Left colon (tissue), 2 donors: Measurements from ENCODE around the gene POFUT2. TPM values are rescaled to one million over a fixed set of nuclear protein-coding genes. Genes with fewer than 3 reads are reported as not detected.

Experiments used
- ATAC-seq: fragments of 200-7000 bp; cut with Tn5 transposase; one replicate; pipeline ENCODE4 v1.9.1; 2020; ENCODE audit warnings: mild to moderate bottlenecking, moderate library complexity
- DNase-seq, 2 donors: peaks; one replicate each; pipeline ENCODE4 v3.0.0-alpha.2; 2020
- intact Hi-C, 2 donors: fragments of 100-400 bp; cut with DNase I in 1 of 2; cut with micrococcal nuclease in 1 of 2; formaldehyde crosslinking; loops; one replicate each; pipeline versions ENCODE4 v1.11.2 to v1.14.0; 2022; cut with DNase I, micrococcal nuclease
- total RNA-seq, 2 donors: library from RNA; stranded (reverse); fragmentation: NEBNext Ultra II Directional; extraction: Animal tissue kit (Norgen Biotek cat#: 25700); gene quantifications; one replicate each; pipeline ENCODE4 v1.2.1, GENCODE V29; 2021
- donor health status: DM: no; HTN: no; CAD: no.
- donor health status: DM: yes; HTN: yes; CAD: no.

The POFUT2 gene
- total RNA-seq, 2 donors from 2014 or later, result 21.7 to 26.1 TPM

DNA sequence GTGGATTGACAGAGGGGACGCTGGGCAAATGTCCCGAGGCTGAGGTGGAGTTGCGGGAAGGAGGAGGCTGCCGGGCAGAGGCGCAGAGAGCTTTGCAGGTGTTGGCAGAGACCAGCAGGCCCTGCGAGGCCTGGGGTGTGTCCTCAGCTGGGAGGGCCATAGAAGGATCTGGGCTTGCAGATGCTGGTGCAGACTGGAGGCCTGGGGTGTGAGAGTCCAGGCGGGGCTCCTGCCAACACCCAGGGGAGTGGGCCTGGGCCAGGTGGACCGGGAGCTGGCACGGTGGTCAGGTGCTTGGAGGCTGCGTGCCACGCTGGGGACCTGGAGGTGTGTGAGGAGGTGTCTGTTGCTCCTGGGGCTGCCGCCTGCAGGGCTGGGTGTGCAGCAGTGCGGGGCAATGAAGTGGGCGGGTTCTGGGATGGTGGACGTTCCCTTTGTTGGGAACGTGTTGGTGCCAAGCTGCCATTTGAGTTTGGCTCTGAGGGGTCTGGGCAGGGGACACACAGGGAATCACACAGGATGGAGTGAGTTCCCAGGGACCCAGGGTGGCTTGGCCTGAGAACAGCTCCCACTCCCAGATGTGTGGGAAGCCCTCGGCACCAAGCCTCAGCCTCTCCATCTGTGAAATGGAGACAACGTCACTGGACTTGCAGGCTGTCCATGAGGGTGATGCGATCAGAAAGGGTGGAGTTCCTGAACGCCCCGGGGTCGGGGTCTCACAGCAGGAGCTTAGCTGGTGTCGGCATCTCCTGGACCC is 39.9 kb upstream of the POFUT2 start:
- DNase-seq, result peak in 1 of 2 donors; percentile 27
- ATAC-seq, result peak; percentile 42
- intact Hi-C loops, result no loop called here

DNA sequence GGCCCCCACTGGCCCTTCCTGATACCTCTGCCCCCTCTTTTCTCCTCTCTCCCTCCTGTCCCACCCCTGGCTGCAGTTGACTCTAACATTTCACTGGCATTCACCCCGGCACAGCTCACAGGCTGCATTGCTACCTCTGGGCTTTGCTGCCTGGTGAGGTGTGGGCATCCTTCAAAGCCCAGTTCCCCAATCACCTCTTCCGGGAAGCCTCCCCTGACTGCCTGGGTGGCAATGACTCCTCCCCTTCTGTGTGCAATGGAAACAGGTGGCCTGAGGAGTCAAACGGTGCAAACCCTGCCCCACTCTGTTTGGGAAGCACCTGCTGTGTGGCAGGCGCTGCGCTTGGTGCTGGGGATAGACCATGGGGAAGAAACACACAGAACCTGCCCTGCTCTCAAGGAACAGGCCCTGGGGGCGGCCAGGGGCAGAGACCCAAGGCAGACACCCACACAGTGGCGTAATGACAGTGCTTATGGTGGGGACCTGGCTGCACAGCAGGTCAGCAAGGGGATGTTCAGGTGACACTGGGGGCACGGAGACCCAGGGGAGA is 39.3 kb upstream of the POFUT2 start:
- ATAC-seq (no peak), DNase-seq (no peak)
- intact Hi-C loops, result no loop called here

DNA sequence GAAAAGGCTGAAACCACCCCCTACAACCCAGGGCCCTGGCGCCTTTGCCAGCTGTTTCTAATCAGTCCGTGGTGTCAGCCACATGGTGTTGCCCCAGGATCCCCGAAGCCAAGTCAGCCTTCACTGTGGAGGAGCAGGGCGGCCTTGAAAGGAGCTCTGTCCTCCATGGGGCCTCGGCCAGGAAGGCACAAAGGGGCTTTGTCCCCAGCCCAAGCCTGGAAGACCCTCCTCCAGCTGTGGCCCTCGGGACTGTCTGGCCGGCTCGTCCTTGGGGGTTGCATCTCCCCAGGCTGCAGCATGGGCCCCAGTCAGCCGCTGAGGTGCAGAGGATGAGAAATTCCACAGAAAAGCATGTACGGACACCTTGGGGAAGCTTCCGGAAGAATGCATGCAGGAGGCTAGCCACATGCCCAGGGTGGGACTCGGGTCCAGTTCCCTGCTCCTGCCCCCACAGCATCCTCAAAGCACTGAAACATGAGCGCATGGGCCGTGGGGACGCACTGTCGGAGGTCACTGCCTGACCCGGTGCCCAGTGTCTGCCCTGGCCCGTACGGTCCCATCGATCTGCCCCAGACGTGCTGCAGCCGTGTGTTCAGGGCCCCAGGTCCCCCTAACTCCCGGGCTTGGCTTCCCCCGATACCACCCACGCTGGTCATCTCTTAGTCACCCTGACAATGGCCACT is 38.6 kb upstream of the POFUT2 start:
- DNase-seq, result peak in 1 of 2 donors; percentile 23
- intact Hi-C loops, result no loop called here
- ATAC-seq, result no peak

DNA sequence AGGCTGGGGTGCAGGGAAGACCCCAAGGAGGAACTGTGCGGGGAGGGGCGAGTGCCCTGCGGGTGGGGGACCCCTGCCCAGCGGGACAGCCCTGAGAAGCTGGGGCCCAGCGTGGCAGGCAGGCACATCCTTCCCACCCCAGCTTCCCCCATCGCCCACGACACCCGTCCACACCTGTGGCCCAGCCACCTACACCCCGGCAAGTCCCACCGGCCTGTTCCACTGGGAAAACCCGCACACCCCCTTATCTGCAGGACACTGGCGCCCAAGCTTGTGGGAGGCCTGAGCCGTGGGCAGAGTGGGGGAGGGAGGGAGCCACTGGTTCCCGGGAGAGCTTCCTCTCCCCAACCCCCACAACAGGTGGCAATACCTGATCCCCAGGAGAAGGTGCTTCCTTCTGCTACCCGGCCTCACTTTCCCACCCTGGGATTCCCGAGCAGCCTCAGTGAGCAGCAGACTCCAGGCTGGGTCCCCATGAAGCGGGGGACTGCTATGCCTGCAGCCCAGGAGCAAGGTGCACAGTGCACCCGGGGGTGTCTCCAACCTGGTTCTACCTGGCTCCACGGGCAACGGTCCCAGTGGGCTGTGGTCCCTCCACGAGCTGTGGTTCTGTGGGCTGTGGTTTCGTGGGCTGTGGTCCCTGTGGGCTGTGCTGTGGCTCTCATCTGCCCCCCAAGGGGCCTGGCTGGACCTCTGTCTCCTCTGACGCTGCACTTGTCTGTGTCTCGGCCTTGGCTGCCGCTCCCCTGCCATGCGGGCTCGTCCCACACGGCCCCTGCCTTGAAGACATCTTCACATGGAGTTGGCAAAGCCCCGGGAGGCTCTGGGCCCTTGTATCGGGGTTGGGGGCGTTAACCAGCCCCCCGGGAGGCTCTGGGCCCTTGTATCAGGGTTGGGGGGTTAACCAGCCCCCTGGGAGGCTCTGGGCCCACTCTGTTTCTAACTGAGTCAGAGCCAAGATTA is 37.8 kb upstream of the POFUT2 start:
- intact Hi-C loops, result no loop called here
- DNase-seq, result peak in 1 of 2 donors; percentile 18
- ATAC-seq, result no peak

DNA sequence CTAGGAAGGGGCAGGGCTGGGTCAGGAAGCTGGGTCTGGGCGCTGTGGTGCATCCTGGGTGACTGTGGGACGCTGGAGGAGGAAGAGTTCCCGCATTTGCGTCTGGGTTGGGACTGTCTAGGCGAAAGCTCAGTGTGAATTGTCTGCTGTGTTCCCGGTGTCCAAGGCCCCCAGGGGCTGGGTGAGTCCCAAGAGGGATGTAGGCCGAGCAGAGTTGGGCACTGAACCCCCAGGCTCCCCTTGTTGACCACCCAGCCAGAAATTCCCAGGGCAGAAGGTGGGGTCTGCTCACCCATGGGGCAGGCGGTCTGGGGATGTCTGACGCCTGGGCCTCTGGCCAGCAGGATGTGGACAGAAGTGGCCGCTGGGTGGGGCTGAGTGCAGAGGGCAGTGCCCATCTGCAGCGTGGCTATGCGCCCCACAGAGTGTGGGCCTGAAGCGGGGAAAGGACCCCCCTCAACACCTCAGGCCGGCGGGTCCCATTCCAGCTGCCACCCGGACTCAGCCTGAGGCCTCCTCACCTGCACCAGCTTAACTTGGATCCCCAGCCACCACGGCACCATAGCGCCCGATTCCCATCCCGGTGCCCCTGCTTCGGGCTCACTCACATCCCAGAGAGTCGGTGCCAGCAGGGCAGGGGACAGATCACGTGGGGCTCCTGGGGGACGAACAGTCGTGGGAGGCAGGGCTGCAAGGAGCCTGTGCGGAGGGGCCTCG is 37.0 kb upstream of the POFUT2 start:
- DNase-seq, result peak in 1 of 2 donors; percentile 21
- ATAC-seq, result no peak
- intact Hi-C loops, result no loop called here

DNA sequence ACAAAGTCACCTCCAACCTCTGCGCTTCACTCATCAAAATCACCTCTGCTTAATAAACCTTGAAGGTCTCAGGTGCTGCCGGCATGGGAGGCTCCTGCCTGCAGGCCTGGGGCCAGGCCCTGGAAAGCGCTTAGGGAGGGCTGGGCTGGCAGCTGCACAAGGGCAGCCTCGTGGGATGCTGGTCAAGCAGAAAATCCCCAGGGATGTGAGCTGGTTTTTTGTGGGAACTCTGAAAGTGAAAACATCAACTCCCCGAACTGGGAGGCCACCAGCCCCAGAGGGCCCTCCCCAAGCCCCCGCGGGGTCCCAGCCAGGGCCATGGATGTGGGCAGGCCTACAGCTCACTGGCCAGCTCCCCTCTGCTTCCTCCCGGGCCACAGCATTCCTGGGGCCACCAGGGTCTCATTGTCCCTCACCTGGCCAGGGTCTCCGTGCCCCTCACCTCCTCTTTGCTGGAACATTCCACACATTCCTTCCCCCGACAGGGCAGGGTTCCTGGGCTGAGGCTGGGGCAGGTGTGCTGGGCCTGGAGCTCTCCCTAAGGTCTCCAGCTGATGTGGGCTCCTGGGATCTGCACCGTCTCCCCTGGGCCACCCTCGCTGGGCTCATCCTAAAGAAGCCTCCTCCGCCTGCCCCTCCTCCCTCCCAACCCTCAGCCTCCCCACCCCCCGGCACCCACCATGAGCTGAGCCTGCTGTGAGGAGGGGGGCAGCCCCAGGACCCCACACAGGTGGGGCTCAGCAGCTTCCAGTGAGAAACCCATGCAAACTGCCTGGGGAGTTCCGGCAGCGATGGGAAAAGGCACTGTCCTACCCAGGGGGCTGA is 36.0 kb upstream of the POFUT2 start:
- DNase-seq (peak in 1 of 2 donors; percentile 17), ATAC-seq (no peak)
- intact Hi-C loops, result no loop called here

DNA sequence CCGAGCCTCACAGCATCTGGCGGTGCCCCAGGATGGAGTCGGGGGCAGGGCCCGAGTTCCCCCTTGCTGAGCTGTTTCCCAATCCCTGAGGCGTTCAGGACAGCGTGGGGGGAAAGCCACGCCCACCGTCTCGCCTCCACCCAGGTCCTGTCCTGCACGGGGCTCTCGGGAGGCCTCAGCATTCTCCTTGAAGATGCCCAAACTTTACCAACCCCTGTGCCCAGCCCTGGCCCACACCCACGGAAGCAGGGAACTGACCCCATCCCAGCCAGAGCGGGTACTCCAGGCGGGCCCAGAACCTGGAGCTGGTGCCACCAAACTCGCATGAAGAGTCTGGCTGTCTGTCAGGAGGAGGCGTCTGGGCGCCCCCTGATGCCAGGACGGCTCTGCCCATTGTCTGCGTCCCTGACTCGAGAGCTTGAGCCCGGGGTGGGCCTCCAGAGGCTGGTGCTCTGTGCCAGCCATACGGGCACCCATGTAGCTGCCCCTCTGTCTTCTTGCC is 35.3 kb upstream of the POFUT2 start:
- ATAC-seq (no peak), DNase-seq (peak in 1 of 2 donors; percentile 8)
- intact Hi-C loops, result no loop called here

DNA sequence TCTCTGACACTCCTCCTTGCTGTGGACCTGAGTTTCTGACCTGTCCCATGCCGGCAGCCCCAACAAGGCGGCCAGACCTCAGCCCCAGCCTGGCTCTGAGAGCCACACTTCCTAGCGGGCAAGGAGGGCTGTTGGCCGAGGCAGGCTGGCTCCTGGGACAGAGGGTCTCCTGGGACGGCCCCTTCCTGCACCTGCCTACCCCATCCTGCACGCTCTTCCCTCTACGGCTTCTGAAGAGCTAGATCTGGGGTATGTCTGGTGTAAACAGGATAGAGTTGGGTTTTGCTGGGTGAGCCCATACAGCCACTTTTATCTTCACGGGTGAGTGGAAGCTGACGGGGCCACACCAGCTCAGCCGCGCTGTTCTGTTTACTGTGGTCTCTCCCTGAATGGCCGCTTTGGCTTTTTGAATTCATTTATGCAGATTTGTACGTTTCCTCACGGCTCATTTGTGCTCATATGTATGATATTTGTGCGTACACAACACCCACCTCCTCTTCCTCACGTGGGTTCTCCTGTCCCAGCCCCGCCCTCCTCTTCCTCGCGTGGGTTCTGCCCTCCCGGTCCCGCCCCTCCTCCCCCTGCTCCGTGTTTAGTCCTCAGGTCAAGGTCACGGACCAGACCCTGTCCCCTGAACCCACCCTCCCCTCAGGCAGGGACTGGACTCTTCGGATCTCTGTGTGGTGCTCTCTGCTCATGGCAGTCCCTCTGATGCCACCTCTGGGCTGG is 34.7 kb upstream of the POFUT2 start:
- intact Hi-C loops, result no loop called here
- ATAC-seq (no peak), DNase-seq (peak in 1 of 2 donors; percentile 2)

DNA sequence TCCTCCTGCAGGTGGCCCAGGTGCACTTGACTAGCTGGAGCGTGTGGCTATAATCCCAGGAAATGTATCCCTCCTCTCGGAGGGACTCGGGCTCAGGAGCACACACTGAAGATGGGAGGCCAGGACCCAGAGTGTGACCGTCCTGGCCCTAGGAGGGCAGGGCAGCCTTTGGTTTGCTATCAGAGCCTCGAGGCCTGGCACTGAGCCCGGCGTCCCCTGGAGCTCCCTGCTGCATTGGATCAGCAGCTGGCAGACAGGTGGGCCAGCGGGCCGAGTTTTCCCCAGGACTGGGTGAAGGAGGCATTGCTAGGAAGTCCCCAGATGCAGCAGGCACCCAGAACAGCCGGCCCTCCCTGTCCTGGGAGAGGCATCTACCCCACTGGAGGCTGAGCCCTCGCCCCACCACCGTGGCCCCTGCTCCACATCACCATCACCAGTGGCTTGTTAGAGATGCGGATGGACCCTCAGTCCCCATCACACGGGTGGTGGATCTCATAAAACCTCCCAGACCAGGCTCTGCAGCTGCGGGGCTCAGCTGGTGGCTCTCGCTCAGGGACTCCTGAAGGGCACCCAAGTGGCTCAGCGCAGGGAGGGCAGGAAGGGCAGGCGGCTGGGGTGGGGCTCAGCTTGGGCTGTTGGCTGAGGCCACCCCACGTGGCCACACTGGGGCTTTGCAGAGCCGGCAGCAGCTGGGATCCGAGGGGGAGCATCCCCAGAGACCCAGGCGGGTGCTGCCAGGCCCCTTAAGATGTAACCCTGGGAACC is 32.7 kb upstream of the POFUT2 start:
- ATAC-seq (no peak), DNase-seq (no peak)
- intact Hi-C loops, result no loop called here

DNA sequence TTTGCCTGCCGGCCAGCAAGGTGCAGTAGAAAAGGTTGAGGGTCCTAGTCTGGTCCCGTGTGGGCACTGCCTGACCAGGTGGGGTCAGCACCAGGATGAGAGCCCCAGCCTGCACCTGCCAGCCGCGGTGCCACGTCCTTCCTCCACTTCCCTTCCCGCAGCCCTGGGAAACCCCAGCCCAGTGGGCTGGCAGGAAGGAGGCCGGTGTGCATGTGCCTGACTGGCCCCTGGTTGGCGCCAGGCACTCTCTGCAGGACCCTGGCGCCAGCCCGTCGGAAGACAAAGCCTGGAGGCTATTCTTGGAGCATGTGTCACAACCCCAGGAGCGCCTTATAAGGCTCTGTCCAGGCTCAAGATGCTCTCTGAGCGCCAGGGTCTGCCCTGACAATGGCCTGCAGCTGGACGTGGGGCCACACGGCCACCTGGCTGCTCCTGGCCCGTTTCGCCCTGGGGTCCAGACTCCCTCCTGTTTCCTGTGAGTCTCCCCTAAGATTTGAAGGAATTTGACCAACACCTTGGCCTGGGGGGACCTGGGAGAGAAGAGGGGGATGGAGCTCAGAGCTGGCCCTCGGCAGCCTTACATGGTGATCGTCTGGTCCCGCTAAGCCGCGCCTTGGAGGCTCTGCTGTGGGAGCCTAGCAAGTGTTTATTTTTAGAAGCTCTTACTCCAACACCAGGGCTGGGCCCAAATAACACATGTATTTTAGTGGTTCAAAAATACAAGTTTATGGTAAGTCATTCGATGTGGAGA is 31.9 kb upstream of the POFUT2 start:
- intact Hi-C loops, result no loop called here
- ATAC-seq (no peak), DNase-seq (peak in 1 of 2 donors; percentile 13)

DNA sequence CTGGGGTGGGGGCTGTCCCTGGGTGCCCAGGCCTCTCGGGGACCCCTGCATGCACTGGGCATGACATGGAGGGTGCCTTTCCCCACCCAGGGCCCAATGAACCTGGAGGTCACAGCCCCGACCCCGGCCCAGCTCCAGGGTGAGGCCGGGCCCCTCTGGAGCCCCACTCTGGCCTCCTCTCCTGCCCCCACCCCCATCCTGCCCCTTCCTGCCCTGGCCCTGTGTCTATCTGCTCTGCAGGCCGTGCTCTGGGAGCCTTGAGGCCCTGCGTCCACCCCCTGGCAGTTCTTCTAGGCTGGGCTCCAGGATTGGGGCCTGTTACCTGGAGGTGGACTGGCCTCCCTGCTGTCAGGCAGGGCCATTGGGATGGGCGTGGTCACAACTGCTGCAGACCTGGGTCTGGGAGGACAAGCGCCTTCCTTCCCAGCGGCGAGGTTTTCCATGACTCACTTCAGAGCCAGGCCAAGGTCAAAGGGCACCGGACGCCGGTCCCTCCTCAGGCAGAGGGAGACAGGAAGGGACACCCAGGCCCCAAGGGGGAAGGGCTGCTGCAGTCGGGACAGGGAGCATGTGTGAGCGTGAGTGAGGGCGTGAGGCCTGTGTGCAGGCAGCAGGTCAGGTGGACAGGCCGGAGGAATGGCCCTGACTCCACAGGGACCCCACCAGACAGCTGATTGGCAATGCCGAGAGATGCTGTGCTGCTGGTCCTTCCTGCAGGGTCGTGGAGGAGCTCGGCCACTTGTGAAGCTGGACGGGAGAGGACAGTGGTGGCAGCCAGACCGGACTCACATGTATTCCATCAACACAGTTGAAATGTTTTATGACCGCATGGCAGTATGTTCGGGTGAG is 31.1 kb upstream of the POFUT2 start:
- ATAC-seq (peak; percentile 47), DNase-seq (peak; percentile 22 to 55)
- intact Hi-C loops, result no loop called here

DNA sequence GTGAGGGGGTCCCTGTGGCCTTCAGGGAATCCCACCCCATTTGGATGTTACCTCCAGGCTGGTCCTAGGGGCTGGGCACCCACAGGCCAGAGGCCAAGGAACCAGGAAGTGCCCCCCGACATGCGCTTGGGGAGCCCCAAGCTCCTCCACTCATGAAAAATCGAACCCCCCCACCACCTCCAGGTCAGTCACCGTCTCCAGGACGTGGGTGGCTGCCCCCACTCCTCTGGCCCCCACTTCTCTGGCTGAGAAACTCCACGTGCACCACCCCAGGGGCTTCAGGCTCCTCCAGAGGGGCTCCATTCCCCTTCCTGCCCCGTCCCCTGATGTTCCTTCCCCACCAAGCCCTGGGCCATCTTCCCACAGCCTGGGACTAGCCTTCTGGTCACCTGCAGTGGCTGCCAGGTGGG is 30.5 kb upstream of the POFUT2 start:
- intact Hi-C loops, result no loop called here
- peak in 1 of 2 donors; percentile 3 for DNase-seq
- ATAC-seq, result no peak

DNA sequence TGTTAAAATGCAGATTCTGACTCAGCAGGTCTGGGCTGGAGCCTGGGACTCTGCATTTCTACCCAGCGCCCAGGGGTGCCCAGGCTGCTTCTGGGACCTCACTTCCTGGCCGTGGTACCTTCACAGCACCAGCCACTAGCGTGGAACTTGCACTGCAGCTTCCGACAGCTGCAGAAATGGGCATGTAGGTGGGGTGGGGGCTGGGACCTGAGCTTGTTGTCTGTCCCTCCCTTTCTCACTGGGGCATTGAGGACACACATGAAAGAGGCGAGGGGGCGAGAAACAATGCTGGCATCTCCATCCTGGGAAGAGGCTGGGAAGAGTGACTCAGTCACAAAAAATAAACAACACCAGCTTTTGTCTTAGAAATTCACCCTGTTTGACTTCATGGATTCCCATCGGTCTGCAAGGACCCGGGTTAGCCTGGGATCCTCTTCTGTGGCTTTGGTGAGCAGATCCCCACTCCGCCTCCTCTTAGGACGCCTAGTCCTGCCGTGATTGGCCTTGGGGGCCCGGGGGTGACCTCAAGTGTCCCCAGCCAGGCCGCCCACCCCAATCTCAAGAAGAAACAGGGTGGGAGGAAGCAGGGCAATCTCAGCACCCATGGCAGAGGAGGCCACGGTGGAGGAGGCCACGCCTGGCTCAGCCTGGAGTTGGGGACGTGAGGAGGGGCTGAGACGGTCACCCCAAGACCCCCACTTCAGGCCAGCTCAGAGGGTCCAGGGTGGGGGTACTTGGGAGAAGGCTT is 29.9 kb upstream of the POFUT2 start:
- ATAC-seq, result no peak
- DNase-seq, result peak; percentile 8 to 25
- intact Hi-C loops, result no loop called here

DNA sequence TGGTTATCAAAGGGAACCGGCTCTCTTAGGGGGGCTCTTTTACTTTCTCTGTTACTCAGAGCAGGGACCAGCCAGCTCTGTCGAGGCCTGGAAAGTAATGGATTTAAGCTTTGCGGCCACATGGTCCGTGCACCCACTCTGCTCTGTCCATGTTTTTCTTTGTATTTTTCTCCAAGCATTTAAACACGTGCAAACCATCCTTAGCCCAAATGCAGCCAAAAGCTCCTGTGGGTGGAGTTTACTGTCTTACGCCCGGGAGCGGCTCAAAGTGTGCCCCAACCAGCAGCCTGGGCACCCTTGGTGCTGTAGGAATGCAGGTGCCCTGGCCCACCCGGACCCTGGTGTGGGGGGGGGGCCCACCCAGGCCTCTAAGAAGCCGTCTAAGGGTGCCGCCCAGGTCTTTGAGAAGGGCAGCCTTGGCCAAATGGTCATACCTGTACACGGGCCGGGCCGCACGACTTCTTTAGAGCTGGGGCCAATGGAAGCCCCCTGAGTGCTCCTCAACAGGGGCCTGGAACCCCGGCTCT is 29.2 kb upstream of the POFUT2 start:
- intact Hi-C loops, result no loop called here
- DNase-seq (peak in 1 of 2 donors; percentile 5), ATAC-seq (no peak)
